ENCODE results near the gene FAM187B. TPM values are rescaled to one million over a fixed set of nuclear protein-coding genes. Genes with fewer than 3 reads are reported as not detected.

FAM187B gene
- total RNA-seq, 4 donors from 2014 or later = not detected

DNA sequence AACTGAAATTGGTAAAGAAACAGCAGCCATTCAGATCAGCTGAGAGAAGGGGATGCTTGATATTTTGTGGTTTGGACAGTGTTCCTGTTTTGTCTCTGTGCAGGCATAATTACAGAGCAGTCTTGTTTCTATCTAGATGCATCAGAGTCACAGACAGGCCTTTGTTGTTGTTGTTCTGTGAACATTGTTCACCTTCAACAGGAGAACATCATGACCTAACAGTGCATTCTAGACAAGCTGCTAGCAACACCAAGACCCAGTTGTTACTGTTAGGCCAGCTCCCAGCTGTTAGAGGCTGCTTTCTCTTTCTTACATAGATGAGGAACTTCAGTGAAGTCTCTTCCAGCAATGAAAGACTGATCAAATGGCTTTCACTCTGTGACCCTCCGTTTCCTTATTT, 11.8 kb upstream of the FAM187B start:
- TF ChIP-seq CTCF (IDR thresholded peaks at IDR 0.05; ENCODE audit: low read depth) = no peak

GRCh38 chr19:35236638-35237400, 8.3 kb upstream of the FAM187B start:
- TF ChIP-seq CTCF (IDR thresholded peaks at IDR 0.05; ENCODE audit: low read depth) = no peak

DNA sequence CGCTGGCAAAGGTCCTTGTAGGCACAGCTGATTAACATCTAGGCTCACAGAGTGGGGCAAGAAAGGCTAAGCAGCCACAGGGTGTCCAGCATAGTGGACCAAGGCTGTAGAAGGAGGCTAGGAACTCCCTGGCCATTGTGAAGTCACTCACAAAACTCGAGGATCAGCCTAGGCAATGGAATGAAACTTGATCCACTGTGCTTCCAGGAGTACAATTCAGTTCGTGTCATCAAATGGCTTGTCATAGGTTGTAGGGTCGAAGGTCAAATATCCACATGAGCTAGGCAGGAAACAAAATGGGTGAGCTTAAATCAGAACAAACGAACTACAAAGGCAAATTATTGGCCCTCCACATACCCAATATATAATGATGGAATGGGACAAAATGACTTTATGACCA, 4.4 kb upstream of the FAM187B start:
- TF ChIP-seq CTCF (IDR thresholded peaks at IDR 0.05; ENCODE audit: low read depth) = no peak

- no peak for TF ChIP-seq CTCF (IDR thresholded peaks at IDR 0.05; ENCODE audit: low read depth)
Observed at GRCh38 chr19:35231956-35232645, 3.6 kb upstream of the FAM187B start.

DNA sequence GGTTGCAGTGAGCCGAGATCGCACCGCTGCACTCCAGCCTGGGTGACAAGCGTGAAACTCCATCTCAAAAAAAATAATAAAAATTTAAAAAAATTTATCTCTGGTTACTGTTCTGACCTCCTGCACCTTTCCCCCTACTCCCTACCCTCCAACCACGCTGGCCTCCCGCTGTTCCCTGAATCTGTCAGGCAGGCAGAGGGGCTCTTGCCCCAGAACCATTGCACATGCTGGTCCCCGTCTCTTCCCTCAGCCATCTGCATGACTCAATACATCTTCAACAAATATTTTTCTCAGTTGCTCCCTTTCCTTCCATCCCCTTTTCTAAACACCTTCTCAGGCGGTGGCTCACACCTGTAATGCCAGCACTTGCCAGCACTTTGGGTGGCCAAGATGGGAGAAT, 1.1 kb upstream of the FAM187B start:
- no peak for TF ChIP-seq CTCF (IDR thresholded peaks at IDR 0.05; ENCODE audit: low read depth)

DNA sequence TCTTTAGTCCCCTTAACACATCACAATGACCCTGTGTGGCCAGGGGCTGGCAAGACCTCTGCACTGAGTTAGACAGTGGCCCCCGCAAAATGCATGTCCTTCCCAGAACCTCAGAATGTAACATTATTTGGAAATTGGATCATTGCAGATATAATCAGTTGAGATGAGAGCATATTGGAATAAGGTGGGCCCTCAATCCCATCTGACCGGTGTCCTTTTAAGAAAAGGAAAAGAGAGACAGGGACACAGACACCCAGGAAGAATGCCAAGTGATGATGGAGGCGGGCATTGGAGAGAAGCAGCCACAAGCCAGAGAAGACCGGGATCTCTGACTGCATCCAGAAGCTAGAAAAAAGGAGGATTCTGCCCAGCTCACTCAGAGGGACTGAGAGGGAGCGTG, 1.8 kb downstream of the FAM187B start:
- no peak for TF ChIP-seq CTCF (IDR thresholded peaks at IDR 0.05; ENCODE audit: low read depth)

- no peak for TF ChIP-seq CTCF (IDR thresholded peaks at IDR 0.05; ENCODE audit: low read depth)
Observed at GRCh38 chr19:35225951-35226350, 2.6 kb downstream of the FAM187B start.

Measured in subcutaneous adipose tissue (tissue), 4 donors.